ENCODE results near the gene FETUB. TPM values are rescaled to one million over a fixed set of nuclear protein-coding genes. Genes with fewer than 3 reads are reported as not detected.

The FETUB gene
- total and polyA plus RNA-seq, 12 donors: not detected

GRCh38 chr3:186622651-186623310 is 17.4 kb upstream of the FETUB start:
- Histone ChIP-seq H3K9me3 (replicated peaks in 1 of 3) (no peaks in the 10 kb centered on the region), H3K27me3 (no peaks in the 10 kb centered on the region), H3K27ac (no peak overlapping the region), H3K36me3 (replicated peaks in 1 of 2) (no peaks in the 10 kb centered on the region), H3K4me3 (no peak overlapping the region), H3K4me1 (replicated peaks in 1 of 2) (no peaks in the 10 kb centered on the region)
- WGBS, 4 donors: 20 to 59% (median 50%) methylated on average over 2 of the region's 2 CpGs
- intact Hi-C loops (cut with DNase I): no loop called here
- no peak for TF ChIP-seq CTCF (IDR thresholded peaks at IDR 0.05)
- TF ChIP-seq POLR2A (IDR thresholded peaks at IDR 0.05): no peak
- no peak for DNase-seq

GRCh38 chr3:186624598-186624997 is 15.6 kb upstream of the FETUB start:
- no peak overlapping the region for H3K27ac ChIP-seq
- H3K9me3 ChIP-seq (replicated peaks in 1 of 3): no peaks in the 10 kb centered on the region
- WGBS, 4 donors: 66 to 73% (median 69%) methylated on average over 4 of the region's 4 CpGs
- H3K36me3 ChIP-seq (replicated peaks in 1 of 2): no peaks in the 10 kb centered on the region
- no peak overlapping the region for H3K4me3 ChIP-seq
- no peak for DNase-seq
- no peaks in the 10 kb centered on the region for H3K4me1 ChIP-seq (replicated peaks in 1 of 2)
- intact Hi-C loops (cut with DNase I): no loop called here
- TF ChIP-seq CTCF (IDR thresholded peaks at IDR 0.05): no peak
- no peak for TF ChIP-seq POLR2A (IDR thresholded peaks at IDR 0.05)
- no peaks in the 10 kb centered on the region for H3K27me3 ChIP-seq

DNA sequence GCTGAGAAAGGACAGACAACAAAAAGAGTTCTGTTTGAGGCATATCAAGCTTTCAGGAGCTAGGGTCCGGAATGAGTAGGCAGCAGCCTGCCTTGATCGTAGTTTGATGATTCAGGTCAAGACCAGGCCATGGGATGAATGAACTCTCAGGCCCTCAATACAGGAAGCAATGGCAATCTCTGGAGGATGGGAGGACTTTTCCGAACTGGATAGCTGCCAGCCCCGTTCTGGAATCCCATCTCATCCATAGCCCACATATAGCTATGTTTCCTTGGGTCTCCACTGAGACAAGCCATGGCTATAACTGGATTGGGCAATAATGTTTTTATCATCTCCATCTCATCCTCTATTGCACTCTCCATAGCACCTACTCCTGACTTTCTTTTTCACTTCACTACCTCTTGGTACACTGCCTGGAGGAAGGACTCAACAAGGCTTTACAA is 14.6 kb upstream of the FETUB start:
- H3K4me3 ChIP-seq: no peak overlapping the region
- 48 to 73% (median 62%) methylated on average over 4 of the region's 4 CpGs for WGBS, 4 donors
- no peak for DNase-seq
- no peaks in the 10 kb centered on the region for H3K4me1 ChIP-seq (replicated peaks in 1 of 2)
- intact Hi-C loops (cut with DNase I): no loop called here
- H3K27me3 ChIP-seq: no peaks in the 10 kb centered on the region
- no peaks in the 10 kb centered on the region for H3K9me3 ChIP-seq (replicated peaks in 1 of 3)
- no peaks in the 10 kb centered on the region for H3K36me3 ChIP-seq (replicated peaks in 1 of 2)
- no peak overlapping the region for H3K27ac ChIP-seq
- no peak for TF ChIP-seq CTCF (IDR thresholded peaks at IDR 0.05)

GRCh38 chr3:186626254-186626847 is 13.8 kb upstream of the FETUB start:
- TF ChIP-seq POLR2A (IDR thresholded peaks at IDR 0.05): no peak
- TF ChIP-seq CTCF (IDR thresholded peaks at IDR 0.05): no peak
- no peak for DNase-seq
- 54 to 59% (median 57%) methylated on average over 7 of the region's 7 CpGs for WGBS, 4 donors
- Histone ChIP-seq H3K27me3 (no peaks in the 10 kb centered on the region), H3K9me3 (replicated peaks in 1 of 3) (no peaks in the 10 kb centered on the region), H3K36me3 (replicated peaks in 1 of 2) (no peaks in the 10 kb centered on the region), H3K4me3 (no peak overlapping the region), H3K4me1 (replicated peaks in 1 of 2) (no peaks in the 10 kb centered on the region), H3K27ac (no peak overlapping the region)
- intact Hi-C loops (cut with DNase I): no loop called here

Data from adrenal gland (tissue), 12 donors.